Rectal smooth muscle tissue (tissue), 1 donor: Measurements from ENCODE around the gene RCOR2.

Experiments used
- H3K27ac ChIP-seq: one replicate; pipeline ENCODE4 v1.7.0; 2013; ENCODE audit warnings: low read depth, low read length, inconsistent platforms
- H3K27me3 ChIP-seq: one replicate; pipeline ENCODE4 v1.7.0; 2013; ENCODE audit warnings: low read length; ENCODE audit not compliant: control insufficient read depth, insufficient read depth
- H3K36me3 ChIP-seq: one replicate; pipeline ENCODE4 v1.7.0; 2013; ENCODE audit warnings: low read length; ENCODE audit not compliant: control insufficient read depth, insufficient read depth
- H3K4me1 ChIP-seq: one replicate; pipeline ENCODE4 v1.7.0; 2013; ENCODE audit warnings: low read length; ENCODE audit not compliant: control insufficient read depth, insufficient read depth
- H3K4me3 ChIP-seq: one replicate; pipeline ENCODE4 v1.7.0; 2013; ENCODE audit warnings: low read length
- H3K9ac ChIP-seq: one replicate; pipeline ENCODE4 v1.7.0; 2013; ENCODE audit warnings: low read length

The RCOR2 gene

GRCh38 chr11:63939397-63939891, 22.5 kb upstream of the RCOR2 start:
- Histone ChIP-seq H3K27me3 (no peaks in the 10 kb centered on the region), H3K27ac (no peak overlapping the region), H3K36me3 (no peaks in the 10 kb centered on the region), H3K9ac (no peak overlapping the region), H3K4me1 (peaks cover 6% of the 10 kb centered on the region), H3K4me3 (peak overlapping the region; percentile 69)

GRCh38 chr11:63938479-63939396, 21.8 kb upstream of the RCOR2 start, which contains the start of gene NAA40:
Gene NAA40 (plus strand): TSS chr11:63939002. CDS start chr11:63939097, 95 bp downstream.
- Histone ChIP-seq H3K4me3 (peak within 1 kb of the TSS; percentile 69), H3K27ac (peak within 1 kb of the TSS; percentile 44), H3K4me1 (peaks cover 2% of the 10 kb centered on the region), H3K36me3 (no peaks in the 10 kb centered on the region), H3K27me3 (no peaks in the 10 kb centered on the region), H3K9ac (peak within 1 kb of the TSS; percentile 60)

GRCh38 chr11:63937713-63938478, 20.9 kb upstream of the RCOR2 start:
- Histone ChIP-seq H3K4me3 (peak overlapping the region; percentile 65), H3K36me3 (no peaks in the 10 kb centered on the region), H3K9ac (no peak overlapping the region), H3K27ac (no peak overlapping the region), H3K4me1 (peaks cover 2% of the 10 kb centered on the region), H3K27me3 (no peaks in the 10 kb centered on the region)

DNA sequence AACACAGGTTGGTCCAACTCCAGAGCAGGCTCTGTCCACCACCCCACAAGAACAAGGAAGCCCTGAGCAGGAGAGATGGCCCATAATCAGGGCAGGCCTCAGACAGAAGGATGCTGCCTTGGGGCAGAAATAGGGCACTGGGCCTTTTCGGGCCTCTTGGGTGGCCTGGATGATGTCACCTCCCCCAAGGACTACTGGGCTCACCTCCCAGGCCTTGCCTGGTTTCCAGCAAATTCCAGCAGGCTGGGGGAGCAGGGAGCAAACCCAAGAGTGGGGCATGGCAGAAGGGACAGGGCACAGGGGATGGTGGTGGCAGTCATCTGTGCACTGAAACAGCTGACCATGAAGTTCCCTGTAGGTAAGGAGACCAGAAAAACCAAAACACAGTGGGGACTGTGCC, 16.5 kb upstream of the RCOR2 start:
- Histone ChIP-seq H3K27ac (no peak overlapping the region), H3K4me3 (no peak overlapping the region), H3K4me1 (no peaks in the 10 kb centered on the region), H3K9ac (no peak overlapping the region), H3K27me3 (no peaks in the 10 kb centered on the region), H3K36me3 (no peaks in the 10 kb centered on the region)

- H3K36me3 ChIP-seq, result no peaks in the 10 kb centered on the region
- H3K27ac ChIP-seq, result no peak overlapping the region
- H3K4me3 ChIP-seq, result no peak overlapping the region
- H3K9ac ChIP-seq, result no peak overlapping the region
- no peaks in the 10 kb centered on the region for H3K27me3 ChIP-seq
- no peaks in the 10 kb centered on the region for H3K4me1 ChIP-seq
These were observed 14.9 kb upstream of the RCOR2 start for GRCh38 chr11:63931876-63932275.

- Histone ChIP-seq H3K4me3 (no peak overlapping the region), H3K36me3 (no peaks in the 10 kb centered on the region), H3K4me1 (no peaks in the 10 kb centered on the region), H3K27ac (no peak overlapping the region), H3K27me3 (no peaks in the 10 kb centered on the region), H3K9ac (no peak overlapping the region)
These were observed 14.1 kb upstream of the RCOR2 start for GRCh38 chr11:63931045-63931444.

- Histone ChIP-seq H3K4me3 (no peak overlapping the region), H3K4me1 (no peaks in the 10 kb centered on the region), H3K27me3 (no peaks in the 10 kb centered on the region), H3K9ac (no peak overlapping the region), H3K36me3 (no peaks in the 10 kb centered on the region), H3K27ac (no peak overlapping the region)
These were observed 12.7 kb upstream of the RCOR2 start for GRCh38 chr11:63929616-63930015.

- Histone ChIP-seq H3K36me3 (no peaks in the 10 kb centered on the region), H3K4me3 (no peak overlapping the region), H3K27me3 (no peaks in the 10 kb centered on the region), H3K27ac (no peak overlapping the region), H3K9ac (no peak overlapping the region), H3K4me1 (peaks cover 6% of the 10 kb centered on the region)
These were observed 6.4 kb upstream of the RCOR2 start for GRCh38 chr11:63923319-63923718.

GRCh38 chr11:63922673-63923192, 5.8 kb upstream of the RCOR2 start:
- Histone ChIP-seq H3K36me3 (no peaks in the 10 kb centered on the region), H3K4me3 (no peak overlapping the region), H3K27ac (no peak overlapping the region), H3K4me1 (peaks cover 9% of the 10 kb centered on the region), H3K27me3 (no peaks in the 10 kb centered on the region), H3K9ac (no peak overlapping the region)

DNA sequence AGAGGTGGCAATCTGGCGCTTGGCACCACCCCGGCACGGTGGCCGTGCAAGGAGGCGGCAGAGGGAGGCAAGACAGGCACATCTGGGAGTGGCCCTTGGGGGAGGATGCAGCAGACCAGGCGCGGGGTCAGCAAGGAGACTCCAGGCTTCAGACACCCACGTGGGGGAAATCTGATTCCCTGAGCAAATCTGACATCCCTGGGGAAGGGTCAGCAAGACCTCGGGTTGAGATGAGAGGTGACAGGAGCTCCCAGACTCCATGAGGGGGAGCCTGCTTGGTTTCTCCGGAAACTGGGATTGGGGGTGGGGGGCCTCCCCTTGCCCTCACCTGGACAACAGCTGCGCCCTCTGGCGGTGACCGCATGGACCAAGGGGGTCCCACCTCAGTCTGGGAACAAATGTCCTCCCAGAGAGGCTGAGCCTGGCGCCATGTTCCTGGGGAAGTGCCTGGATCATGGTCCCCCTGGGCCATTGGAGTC, 4.0 kb upstream of the RCOR2 start:
- Histone ChIP-seq H3K36me3 (no peaks in the 10 kb centered on the region), H3K4me1 (peaks cover 17% of the 10 kb centered on the region)

GRCh38 chr11:63920126-63920938, 3.4 kb upstream of the RCOR2 start:
- H3K9ac ChIP-seq, result no peak overlapping the region
- peaks cover 3% of the 10 kb centered on the region for H3K27me3 ChIP-seq
- H3K36me3 ChIP-seq, result no peaks in the 10 kb centered on the region
- H3K4me3 ChIP-seq, result peak overlapping the region; percentile 47
- peaks cover 17% of the 10 kb centered on the region for H3K4me1 ChIP-seq
- peak overlapping the region; percentile 44 for H3K27ac ChIP-seq

More for the DNA sequence above, 4.0 kb upstream of the RCOR2 start:
- peaks cover under 1% of the 10 kb centered on the region for H3K27me3 ChIP-seq
- H3K4me3 ChIP-seq, result no peak overlapping the region
- H3K9ac ChIP-seq, result no peak overlapping the region
- H3K27ac ChIP-seq, result no peak overlapping the region
